DMS114 treated with DMSO at 0.1 percent for 48 hours (cell line): ENCODE data around the gene PRR5L.

Experiments
- DNase-seq: peaks from one replicate; lab custom pipeline; 2025; ENCODE audit not compliant: unreplicated experiment; lab: John Stamatoyannopoulos, UW

The PRR5L gene

DNA sequence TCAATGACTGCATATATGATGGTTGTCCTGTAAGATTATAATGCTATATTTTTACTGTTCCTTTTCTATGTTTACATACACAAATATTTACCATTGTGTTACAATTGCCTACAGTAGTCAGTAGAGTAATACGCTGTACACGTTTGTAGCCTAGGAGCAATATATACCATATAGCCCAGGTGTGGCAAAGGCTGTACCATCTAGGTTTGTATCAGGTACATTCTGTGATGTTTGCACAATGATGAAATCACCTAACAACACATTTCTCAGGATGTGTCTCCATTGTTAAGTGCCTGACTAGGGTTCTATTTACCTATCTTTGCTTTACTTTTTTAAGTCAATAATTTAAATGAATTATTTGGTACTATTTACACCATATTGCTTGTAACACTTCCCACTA lies 21.9 kb downstream of the PRR5L start:
- no peak for DNase-seq

DNA sequence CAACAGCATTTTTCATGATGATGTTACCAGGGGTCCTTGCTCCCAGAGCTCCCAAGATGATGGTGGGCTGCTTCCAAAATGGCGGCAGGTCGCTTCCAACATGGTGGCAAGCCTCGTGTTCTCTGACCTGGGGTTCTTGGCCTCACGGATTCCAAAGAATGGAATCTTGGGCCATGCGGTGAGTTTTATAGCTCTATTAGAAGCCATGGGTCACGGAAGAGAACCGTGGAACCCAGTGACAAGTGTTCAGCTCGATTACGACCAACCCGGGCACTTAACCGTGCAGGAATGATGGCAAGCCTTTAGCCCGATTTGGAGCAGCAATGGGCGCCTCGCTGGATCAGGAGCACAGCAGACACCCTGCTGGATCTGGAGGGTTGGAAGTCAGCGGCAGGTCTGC lies 28.9 kb downstream of the PRR5L start:
- peak; percentile 53 for DNase-seq

DNA sequence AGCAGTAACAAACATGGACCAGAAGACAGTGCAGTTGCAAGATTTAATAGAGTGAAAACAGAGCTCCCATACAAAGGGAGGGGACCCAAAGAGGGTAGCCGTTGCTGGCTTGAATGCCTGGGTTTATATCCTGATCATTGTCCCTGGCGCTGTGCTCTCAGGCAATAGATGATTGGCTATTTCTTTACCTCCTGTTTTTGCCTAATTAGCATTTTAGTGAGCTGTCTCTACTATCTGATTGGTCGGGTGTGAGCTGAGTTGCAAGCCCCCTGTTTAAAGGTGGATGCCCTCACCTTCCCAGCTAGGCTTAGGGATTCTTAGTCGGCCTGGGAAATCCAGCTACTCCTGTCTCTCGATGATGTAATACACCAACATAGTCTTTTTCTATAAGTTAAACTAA lies 29.3 kb downstream of the PRR5L start:
- DNase-seq: peak; percentile 66

- no peak for DNase-seq
Measured at GRCh38 chr11:36326524-36327419, 30.7 kb downstream of the PRR5L start.

DNA sequence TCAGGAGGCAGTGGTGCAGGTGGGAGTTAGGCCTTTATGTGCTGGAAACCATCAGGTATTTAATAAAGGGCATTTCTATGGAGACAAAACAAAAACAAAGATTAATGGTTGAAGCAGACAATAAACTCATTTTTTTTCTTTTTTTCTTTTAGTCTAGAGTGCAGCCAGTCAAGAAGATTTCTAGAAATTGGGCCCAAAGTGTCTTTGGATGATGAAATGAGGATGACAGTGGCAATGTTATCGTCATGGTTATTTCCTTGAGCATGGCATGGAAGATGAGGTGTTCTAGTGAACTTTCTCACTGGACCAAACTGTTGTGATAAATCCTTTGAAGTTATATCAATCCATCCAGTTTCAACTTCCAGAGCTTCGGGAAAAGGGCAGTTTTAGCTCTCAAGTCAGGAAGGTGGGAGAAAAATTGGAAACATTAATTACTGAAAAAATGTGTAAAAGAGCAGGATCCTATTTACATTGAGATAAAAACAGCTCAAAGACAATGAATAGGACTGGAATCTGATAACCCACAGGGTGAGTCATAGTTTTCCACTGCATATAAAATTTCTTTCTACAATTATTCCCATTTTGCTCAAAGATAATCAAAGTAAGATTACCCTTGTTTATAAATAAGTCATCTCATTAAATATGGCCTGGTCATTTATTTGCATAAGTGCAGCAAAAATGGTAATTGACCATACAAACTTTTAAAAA lies 33.0 kb downstream of the PRR5L start:
- no peak for DNase-seq

DNA sequence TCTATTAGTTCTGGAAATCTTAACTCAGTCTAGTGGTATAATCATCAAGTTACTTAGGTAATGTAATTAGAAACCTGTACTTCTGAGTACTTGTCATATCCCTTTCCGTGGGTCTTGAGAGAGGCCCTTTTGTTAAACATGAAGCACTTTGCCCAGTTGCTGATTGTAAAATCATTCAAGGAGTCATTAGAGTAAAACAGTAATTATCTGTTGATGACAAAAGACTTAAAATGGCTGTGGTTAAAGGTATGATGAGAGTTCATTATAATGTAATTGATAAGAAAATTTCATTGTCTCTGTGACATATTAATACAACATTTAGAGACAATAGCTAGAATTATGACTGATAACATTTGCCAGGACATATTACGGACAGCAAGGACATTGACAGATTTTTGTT lies 34.3 kb downstream of the PRR5L start:
- no peak for DNase-seq

DNA sequence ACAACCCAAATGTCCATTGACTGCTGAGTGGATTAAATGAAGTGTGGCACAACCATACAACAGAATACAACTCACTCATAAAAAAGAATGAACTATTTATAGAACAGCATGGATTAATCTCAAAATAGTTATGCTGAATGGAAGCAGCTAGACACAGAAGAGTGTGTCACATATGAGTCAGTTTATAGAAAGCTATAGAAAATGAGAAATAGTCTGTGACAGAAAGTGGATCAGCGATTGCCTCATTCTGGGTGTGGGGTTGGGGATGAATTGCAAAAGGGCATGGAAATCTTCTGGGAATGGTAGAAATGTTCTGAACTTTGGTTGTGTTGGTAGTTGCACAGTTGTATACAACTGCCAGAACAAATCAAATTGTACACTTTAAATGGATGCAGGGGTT lies 37.4 kb downstream of the PRR5L start:
- no peak for DNase-seq

- DNase-seq: peak; percentile 56
Measured at GRCh38 chr11:36333897-36334296, 37.8 kb downstream of the PRR5L start.

- DNase-seq: no peak
Measured at GRCh38 chr11:36339888-36340287, 43.8 kb downstream of the PRR5L start.

- no peak for DNase-seq
Measured at GRCh38 chr11:36340897-36341296, 44.8 kb downstream of the PRR5L start.

DNA sequence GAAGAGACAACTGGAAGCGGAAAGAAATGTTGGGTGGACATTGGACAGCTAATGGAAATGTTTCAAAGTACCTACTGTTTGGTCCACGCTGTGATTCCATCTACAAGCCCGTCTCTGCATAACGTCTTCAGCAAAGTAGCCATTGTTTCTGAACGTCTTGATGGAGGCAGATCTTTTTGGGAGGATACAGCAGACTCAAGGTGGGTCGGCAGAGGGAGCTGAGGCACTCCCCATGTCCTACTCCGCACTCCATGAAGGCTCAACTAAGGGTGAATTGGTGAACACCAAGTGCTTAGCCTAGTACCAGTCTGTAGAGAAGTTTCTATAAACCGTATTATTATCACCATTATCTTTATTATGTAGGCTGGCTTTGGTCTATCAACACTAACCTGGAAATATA lies 45.8 kb downstream of the PRR5L start:
- DNase-seq: no peak

- no peak for DNase-seq
Measured at GRCh38 chr11:36342327-36342726, 46.2 kb downstream of the PRR5L start.

DNA sequence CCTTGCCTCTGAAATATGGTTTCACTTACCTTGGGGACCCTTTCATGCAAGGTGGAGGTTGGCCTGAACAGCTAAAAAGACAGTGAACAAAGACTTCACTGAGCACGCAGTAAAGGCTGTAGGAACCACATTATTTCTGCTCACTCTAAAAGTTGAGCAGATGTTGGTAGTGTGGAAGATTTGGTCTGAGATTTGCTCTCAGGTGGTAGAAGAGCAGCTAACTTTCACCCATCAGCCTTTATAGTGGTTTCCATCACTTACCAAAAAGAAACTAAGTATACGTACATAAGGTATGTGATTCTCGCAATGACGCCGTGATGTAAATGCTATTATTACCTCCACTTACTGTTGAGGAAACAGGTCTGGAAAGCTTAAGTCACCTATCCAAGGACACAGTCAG lies 47.3 kb downstream of the PRR5L start:
- no peak for DNase-seq

- DNase-seq: no peak
Measured at GRCh38 chr11:36345084-36345511, 49.0 kb downstream of the PRR5L start.

DNA sequence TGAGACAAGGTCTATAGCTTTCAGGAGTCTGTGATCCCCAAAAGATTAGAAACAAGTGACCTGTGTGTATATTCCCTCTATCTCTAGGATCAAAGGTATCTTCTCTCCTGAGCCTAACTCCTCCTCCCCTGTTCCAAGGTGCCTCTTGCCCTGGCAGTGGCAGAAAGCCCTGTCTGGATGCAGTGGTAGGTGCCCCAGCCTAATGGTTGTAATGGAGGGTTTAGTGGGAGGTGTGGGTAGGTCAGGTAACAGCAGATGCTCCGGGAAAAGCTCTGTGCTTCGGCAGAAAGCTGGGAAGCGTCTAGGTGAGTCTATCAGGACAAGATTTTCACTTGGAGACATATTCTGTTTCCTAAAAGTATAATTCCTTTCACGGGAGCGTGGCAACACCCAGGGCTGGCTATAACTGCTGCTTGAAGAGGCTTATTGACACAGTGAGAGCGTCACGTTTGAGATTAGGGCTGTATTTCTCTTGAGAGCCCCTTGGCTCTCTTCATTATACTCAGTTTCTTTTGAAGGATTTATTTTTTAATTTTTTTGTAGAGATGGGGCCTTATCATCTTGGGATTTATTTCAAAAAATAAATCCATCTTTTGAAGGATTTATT lies 49.5 kb downstream of the PRR5L start:
- no peak for DNase-seq

- no peak for DNase-seq
Measured at GRCh38 chr11:36346562-36347383, 50.7 kb downstream of the PRR5L start.

DNA sequence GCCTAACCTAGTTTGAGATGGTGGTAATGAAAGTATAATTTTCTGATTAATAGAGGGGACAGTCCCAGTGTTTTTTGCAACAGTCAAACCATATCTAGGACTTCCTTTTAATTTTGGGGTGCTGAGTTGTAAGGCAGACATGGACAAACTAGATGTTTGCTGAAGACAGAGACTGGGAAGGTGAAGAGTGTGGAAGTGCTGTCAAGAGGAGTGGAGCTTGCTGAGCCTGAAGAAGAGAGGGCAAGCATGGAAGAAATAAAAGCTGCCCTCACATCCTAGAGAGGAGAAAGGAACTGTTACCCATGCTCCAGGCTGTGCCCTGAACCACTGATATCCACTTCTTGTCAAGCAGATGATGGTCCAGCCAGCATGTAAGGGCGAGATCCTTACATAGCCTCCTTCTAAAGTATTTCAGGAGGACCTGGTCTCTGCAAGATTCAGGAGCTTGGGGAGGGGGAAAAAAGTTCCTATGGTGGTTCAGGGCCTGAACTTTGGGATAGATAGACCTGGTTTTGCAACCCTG lies 51.4 kb downstream of the PRR5L start:
- DNase-seq: no peak

GRCh38 chr11:36349351-36350136 lies 53.5 kb downstream of the PRR5L start:
- DNase-seq: no peak

GRCh38 chr11:36350137-36350513 lies 54.0 kb downstream of the PRR5L start:
- no peak for DNase-seq

- no peak for DNase-seq
Measured at GRCh38 chr11:36352922-36353321, 56.8 kb downstream of the PRR5L start.
